Ovary (tissue), 9 donors: Measurements from ENCODE around the gene TRIL. TPM values are rescaled to one million over a fixed set of nuclear protein-coding genes. Genes with fewer than 3 reads are reported as not detected.

Source experiments
- DNase-seq, 5 donors: peaks; one replicate each; pipeline ENCODE4 v3.0.0-alpha.2; 2019 to 2020
- H3K27ac ChIP-seq, 2 donors: fragments of 200-600 bp; one replicate each; pipeline versions ENCODE4 v1.5.1 to v1.8.0; 2019 to 2022
- H3K27me3 ChIP-seq: fragments of 200-600 bp; one replicate; pipeline ENCODE4 v1.8.0; 2022
- H3K36me3 ChIP-seq: fragments of 200-600 bp; sonication (generic); one replicate; pipeline ENCODE4 v1.5.1; 2019
- H3K4me1 ChIP-seq: one replicate; pipeline ENCODE4 v1.8.1; 2013; ENCODE audit warnings: mild to moderate bottlenecking, moderate library complexity; ENCODE audit not compliant: insufficient read depth
- H3K4me3 ChIP-seq: fragments of 200-600 bp; sonication (generic); one replicate; pipeline ENCODE4 v1.5.1; 2017
- H3K9me3 ChIP-seq, 2 donors: fragments of 200-600 bp in 1 of 2; sonication (generic) in 1 of 2; one replicate each; pipeline versions ENCODE4 v1.5.1 to v1.8.1; 2013 to 2019; ENCODE audit warnings: mild to moderate bottlenecking in 1 of 2, moderate library complexity in 1 of 2
- EP300 ChIP-seq: sonication (generic); formaldehyde crosslinking; IDR thresholded peaks from one replicate; pipeline ENCODE4 v1.6.1; 2017; ENCODE audit warnings: antibody characterized with exemption
- POLR2A ChIP-seq: fragments of 450-650 bp; IDR thresholded peaks from one replicate; pipeline ENCODE4 v1.6.1; 2017; ENCODE audit warnings: antibody characterized with exemption, mild to moderate bottlenecking, moderate library complexity
- WGBS, 3 donors: extraction: QIAGEN DNeasy Blood & Tissue Kit in 1 of 3; methylation state at CpG; one replicate each; pipeline versions ENCODE4 v1.1.5 to v1.1.7; 2013 to 2017; 5-methylcytosine and 5-hydroxymethylcytosine counted together
- intact Hi-C, 4 donors: fragments of 100-400 bp; cut with DNase I; formaldehyde crosslinking; loops; one replicate each; pipeline versions ENCODE4 v1.11.0 to v1.15.1; 2022 to 2023
- polyA plus RNA-seq, 2 donors: library from polyadenylated mRNA; stranded (reverse); fragments of 200-250 nt in 1 of 2; fragments of 350-450 nt in 1 of 2; fragmentation: Illumina TruSeq in 1 of 2; extraction: RNeasy Lipid Tissue Mini Kit (QIAGEN cat#74804) in 1 of 2; gene quantifications; one replicate each; pipeline ENCODE4 v1.2.3, GENCODE V29; 2013 to 2014
- total RNA-seq, 7 donors: library from RNA; depleted of rRNA in 2 of 7; stranded (reverse); fragments of >200 nt in 2 of 7; fragmentation: NEBNext Ultra II Directional in 3 of 7; extraction: Animal tissue kit (Norgen Biotek cat#: 25700) in 3 of 7; gene quantifications; one replicate each; pipeline versions ENCODE4 v1.1.0 to v1.2.4, GENCODE V29; 2016 to 2023
- TF ChIP-seq, protein P1 (sequence below), 3 donors: fragments of 450-650 bp in 2 of 3; fragments of 200-600 bp in 1 of 3; IDR thresholded peaks; one replicate each; pipeline versions ENCODE4 v1.5.1 to v1.8.0; 2016 to 2022; ENCODE audit warnings: antibody characterized with exemption in 3 of 3, mild to moderate bottlenecking in 1 of 3
- donor health status: DM: no; HTN: no; CAD: no; lungs with moderate emphysema.
- donor health status: DM: no; HTN: no; CAD: no.
- donor health status: Bipolar disorder and iron deficiency.
- donor health status: DM: yes; HTN: yes; CAD: no.
- donor health status: DM: no; HTN: no; CAD: no.
- donor health status: DM: yes; HTN: yes; CAD: no.

TRIL gene
- total and polyA plus RNA-seq, 9 donors, result 1.4 to 7.4 (median 3.2) TPM

DNA sequence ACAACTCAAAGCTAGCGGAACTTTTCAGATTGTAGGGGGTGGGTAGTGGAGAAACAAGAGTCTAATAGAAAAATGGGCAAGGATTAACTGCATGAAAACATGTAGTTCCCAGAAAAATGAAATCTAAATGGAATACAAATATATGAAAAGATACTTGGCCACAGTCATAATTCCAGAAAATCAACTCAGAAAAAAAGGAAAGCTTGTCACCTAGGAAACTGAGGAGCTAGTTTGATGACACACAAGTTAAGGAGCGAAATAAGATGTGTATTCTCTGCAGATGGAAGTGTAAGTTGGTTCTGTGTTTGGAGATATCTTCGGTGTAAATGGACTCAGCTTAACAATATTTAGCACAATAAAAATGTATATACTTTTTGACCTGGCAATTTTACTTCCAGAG lies 52.7 kb downstream of the TRIL start:
- no peaks in the 10 kb centered on the region for H3K4me1 ChIP-seq
- no peak overlapping the region for H3K4me3 ChIP-seq
- intact Hi-C loops, result no loop called here
- H3K27ac ChIP-seq, result no peak overlapping the region
- no peaks in the 10 kb centered on the region for H3K9me3 ChIP-seq
- DNase-seq, result no peak
- no peak for TF ChIP-seq EP300
- no peak for TF ChIP-seq POLR2A
- TF ChIP-seq, protein P1, sequence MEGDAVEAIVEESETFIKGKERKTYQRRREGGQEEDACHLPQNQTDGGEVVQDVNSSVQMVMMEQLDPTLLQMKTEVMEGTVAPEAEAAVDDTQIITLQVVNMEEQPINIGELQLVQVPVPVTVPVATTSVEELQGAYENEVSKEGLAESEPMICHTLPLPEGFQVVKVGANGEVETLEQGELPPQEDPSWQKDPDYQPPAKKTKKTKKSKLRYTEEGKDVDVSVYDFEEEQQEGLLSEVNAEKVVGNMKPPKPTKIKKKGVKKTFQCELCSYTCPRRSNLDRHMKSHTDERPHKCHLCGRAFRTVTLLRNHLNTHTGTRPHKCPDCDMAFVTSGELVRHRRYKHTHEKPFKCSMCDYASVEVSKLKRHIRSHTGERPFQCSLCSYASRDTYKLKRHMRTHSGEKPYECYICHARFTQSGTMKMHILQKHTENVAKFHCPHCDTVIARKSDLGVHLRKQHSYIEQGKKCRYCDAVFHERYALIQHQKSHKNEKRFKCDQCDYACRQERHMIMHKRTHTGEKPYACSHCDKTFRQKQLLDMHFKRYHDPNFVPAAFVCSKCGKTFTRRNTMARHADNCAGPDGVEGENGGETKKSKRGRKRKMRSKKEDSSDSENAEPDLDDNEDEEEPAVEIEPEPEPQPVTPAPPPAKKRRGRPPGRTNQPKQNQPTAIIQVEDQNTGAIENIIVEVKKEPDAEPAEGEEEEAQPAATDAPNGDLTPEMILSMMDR (IDR thresholded peaks at IDR 0.05), result no peak
- no peaks in the 10 kb centered on the region for H3K36me3 ChIP-seq
- 94 to 98% (median 96%) methylated on average over 3 of the region's 3 CpGs for WGBS, 3 donors
- H3K27me3 ChIP-seq, result no peaks in the 10 kb centered on the region

DNA sequence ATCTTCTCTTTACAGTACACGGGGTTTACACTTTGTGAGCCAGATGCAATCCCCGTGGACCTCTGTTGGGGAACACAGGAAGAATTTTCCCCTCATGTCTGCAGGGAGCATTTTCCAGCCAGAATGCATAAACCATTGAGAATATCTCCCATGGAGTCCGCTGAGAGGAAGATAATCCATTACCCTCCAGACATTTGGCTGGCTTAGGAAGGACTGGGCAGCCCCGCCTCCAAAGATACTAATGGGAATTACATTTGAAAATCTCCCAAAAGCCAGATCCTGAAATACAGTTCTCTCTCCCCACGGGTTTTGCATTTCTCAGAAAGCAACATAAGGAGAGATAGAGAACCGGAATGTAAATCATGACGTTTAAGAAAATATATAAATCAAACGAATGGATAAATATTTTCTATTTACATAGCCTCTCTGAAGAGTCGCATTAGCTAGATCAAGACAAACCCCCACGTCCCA lies 53.5 kb downstream of the TRIL start:
- TF ChIP-seq, protein P1 (IDR thresholded peaks at IDR 0.05), result no peak
- TF ChIP-seq POLR2A, result no peak
- TF ChIP-seq EP300, result no peak

DNA sequence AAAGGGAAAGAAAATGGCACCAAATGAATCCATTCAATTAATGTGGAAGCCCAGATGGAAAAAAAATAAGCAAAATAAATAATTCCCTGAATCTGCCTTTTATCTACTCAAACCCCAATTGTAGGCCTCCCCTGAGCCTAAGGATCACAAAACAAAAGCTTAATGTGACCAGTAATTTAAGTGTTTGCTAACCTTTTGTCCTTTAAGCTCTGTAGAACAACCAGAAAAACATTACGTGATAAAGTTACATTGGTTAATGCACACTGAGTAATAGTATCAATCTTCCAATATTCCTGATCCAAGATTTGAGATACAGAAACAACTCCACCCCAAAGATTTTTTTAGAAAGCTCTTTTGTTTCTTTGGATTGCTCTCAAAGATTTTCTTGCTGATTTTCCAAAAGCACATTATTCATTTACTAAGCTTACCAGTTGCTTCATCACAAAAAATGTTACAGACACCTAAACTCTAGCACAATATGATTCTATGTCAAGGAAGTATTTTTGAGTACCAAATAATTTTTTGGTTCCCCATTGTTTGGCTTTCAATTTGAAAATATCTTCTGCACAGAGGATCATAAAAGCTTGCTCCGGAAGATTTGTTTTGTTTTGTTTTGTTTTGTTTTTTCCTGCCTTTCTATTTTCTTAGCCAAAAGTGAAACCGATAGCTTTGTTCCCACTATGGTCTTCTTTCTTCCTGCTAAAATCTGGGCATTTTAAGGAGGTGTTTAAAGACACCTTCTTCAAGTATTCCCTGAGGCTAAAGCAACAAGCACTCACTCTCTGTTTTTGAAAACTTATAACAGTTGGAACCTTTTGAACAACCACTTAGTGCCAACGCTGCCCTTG lies 54.2 kb downstream of the TRIL start:
- intact Hi-C loops, result no loop called here
- Histone ChIP-seq H3K4me1 (no peaks in the 10 kb centered on the region), H3K36me3 (no peaks in the 10 kb centered on the region), H3K27me3 (no peaks in the 10 kb centered on the region), H3K27ac (no peak overlapping the region), H3K9me3 (no peaks in the 10 kb centered on the region), H3K4me3 (peak overlapping the region; percentile 18)
- no peak for DNase-seq
- 18 to 23% (median 21%) methylated on average over 4 of the region's 4 CpGs for WGBS, 3 donors
- TF ChIP-seq EP300, result no peak

More for the DNA sequence above, 53.5 kb downstream of the TRIL start:
- DNase-seq, result no peak
- no peaks in the 10 kb centered on the region for H3K4me1 ChIP-seq
- H3K9me3 ChIP-seq, result no peaks in the 10 kb centered on the region
- no peaks in the 10 kb centered on the region for H3K36me3 ChIP-seq
- WGBS, 3 donors, result 10 to 12% (median 11%) methylated on average over 10 of the region's 10 CpGs
- intact Hi-C loops, result no loop called here
- no peak overlapping the region for H3K27ac ChIP-seq
- no peaks in the 10 kb centered on the region for H3K27me3 ChIP-seq
- no peak overlapping the region for H3K4me3 ChIP-seq

Other genes with a start within 250 kb of the TRIL start
- gene CPVL, start 188.2 kb upstream of the TRIL start, total RNA-seq, result 10 to 100 TPM; 10.6 to 34.8 (median 20.9) TPM
- 10 to 100 TPM; 11.5 to 88.9 TPM for gene CPVL, start 188.2 kb upstream of the TRIL start, polyA plus RNA-seq
- 10 to 100 TPM; 17.9 to 32.6 (median 22.9) TPM for gene CHN2, start 236.4 kb upstream of the TRIL start, total RNA-seq
- gene CHN2, start 236.4 kb upstream of the TRIL start, polyA plus RNA-seq, result 10 to 100 TPM; 20.5 to 22.3 TPM